Right cardiac atrium (tissue), 5 donors: ENCODE data around the gene PLEKHM1. TPM values are rescaled to one million over a fixed set of nuclear protein-coding genes. Genes with fewer than 3 reads are reported as not detected.

Experiments used
- ATAC-seq, 2 donors: fragments of 200-7000 bp; cut with Tn5 transposase; one replicate each; pipeline versions ENCODE4 v1.8.0 to v1.9.1; 2020; ENCODE audit warnings: moderate library complexity in 2 of 2, mild to moderate bottlenecking in 1 of 2
- DNase-seq, 3 donors: peaks; one replicate each; pipeline ENCODE4 v3.0.0-alpha.2; 2020
- H3K27ac ChIP-seq: one replicate; pipeline ENCODE4 v1.5.1; 2013; ENCODE audit warnings: mild to moderate bottlenecking, low read length, control low read depth, moderate library complexity
- H3K27me3 ChIP-seq: one replicate; pipeline ENCODE4 v1.6.1; 2013; ENCODE audit not compliant: control insufficient read depth, insufficient read depth
- H3K4me1 ChIP-seq: one replicate; pipeline ENCODE4 v1.6.1; 2013; ENCODE audit warnings: low read length; ENCODE audit not compliant: control insufficient read depth, insufficient read depth
- H3K4me3 ChIP-seq: one replicate; pipeline ENCODE4 v1.5.1; 2013; ENCODE audit warnings: low read length, control low read depth
- H3K9me3 ChIP-seq: one replicate; pipeline ENCODE4 v1.6.1; 2013; ENCODE audit warnings: low read length; ENCODE audit not compliant: control insufficient read depth
- WGBS: extraction: QIAGEN DNeasy Blood & Tissue Kit; methylation state at CpG from one replicate; pipeline ENCODE4 v1.1.7; 2013; 5-methylcytosine and 5-hydroxymethylcytosine counted together
- intact Hi-C, 4 donors: fragments of 100-400 bp; cut with DNase I; formaldehyde crosslinking; loops; one replicate each; pipeline versions ENCODE4 v1.11.0 to v1.14.0; 2022 to 2023
- polyA plus RNA-seq: library from polyadenylated mRNA; stranded (reverse); fragments of 200-250 nt; gene quantifications from one replicate; pipeline ENCODE4 v1.2.3, GENCODE V29; 2013
- total RNA-seq, 4 donors: library from RNA; stranded (reverse); fragmentation: NEBNext Ultra II Directional; extraction: Animal tissue kit (Norgen Biotek cat#: 25700); gene quantifications; one replicate each; pipeline ENCODE4 v1.2.1, GENCODE V29; 2021
- donor health status: healthy with polysubstance abuse.
- donor health status: DM: no; HTN: yes; CAD: no.
- donor health status: DM: no; HTN: no; CAD: no.
- donor health status: DM: no; HTN: yes; CAD: no; lungs with severe emphysema.
- donor health status: DM: yes; HTN: yes; CAD: no.

PLEKHM1 gene
- total and polyA plus RNA-seq, 5 donors: 11.9 to 31.0 (median 28.5) TPM

DNA sequence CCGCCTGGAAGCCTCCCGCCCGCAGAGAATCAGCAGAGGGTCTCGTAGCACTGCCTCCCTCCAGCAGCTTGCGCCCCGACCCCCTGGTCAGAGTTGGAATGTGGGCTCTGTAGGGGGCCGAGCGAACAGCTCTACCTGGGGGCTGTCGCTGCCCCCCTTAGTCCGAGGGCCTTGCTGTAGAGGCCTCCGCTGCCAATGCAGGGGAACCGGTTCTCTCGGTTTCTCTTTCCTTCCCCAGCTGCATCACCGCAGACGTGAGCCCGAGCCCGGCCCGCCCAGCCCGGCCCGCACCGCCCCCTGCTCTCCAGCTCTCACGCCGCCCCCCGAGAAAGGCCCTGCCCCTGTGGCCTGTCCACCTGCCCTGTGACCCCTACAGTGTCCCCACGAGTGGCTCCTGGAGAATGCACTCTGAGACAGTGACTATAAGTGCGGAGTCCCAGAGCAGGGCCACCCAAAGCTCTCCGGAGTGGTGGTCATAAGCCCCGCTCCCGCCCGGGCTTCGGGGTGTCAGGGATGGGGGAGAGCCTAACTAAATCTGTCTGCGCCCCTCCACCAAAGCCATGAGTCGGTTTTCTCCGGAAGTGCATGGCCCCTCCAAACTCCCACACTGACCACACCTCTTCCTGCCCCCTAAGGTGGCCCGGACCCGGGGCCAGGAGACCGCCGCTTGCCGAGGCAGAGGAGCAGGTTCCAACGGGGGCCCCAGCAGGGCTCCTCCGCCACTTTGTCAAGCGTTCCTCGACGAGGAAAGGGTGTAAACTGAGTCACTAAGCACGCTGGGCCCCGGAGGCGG lies 59.6 kb downstream of the PLEKHM1 start:
- intact Hi-C loops: no loop called here
- Histone ChIP-seq H3K4me3 (peak overlapping the region; percentile 50), H3K27ac (no peak overlapping the region), H3K27me3 (no peaks in the 10 kb centered on the region), H3K4me1 (peaks cover 2% of the 10 kb centered on the region), H3K9me3 (no peaks in the 10 kb centered on the region)
- ATAC-seq (no peak), DNase-seq (peak in 1 of 3 donors; percentile 66)
- WGBS: 18% methylated on average over 47 of the region's 47 CpGs

DNA sequence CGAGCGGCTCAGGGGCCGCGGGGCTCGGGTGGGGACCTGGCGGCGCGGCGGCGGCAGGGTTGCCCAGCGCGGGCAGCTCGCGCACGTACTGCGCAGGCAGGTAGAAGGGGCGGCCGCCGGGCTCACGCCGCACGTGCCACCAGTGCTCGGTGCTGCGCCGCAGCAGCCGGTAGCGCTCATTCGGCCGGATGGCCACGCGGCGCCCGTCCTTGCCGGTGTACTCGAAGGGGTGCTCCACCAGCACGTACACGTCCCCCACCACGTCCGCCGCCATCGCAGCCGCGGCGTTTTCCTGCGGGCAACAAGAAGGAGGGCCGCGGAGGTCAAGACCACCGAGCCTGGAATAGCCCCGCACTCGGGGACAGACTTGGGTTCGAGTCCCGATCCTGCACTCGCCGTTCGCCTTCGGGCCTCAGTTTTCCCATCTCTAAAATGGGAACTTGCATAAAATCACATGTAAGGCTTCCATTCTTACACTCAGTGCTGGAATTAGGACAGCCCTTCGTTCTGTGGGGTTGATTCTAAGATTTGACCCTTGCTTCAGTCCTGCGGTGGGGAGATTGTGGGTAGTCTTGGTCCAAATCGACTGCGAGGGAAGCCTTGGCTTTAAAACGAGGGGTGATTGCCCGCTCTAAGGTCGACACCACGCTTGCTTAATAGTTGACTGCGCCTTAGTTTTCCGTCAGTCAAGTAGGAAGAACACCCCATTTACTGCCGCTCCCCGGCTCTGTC lies 60.3 kb downstream of the PLEKHM1 start:
- no peaks in the 10 kb centered on the region for H3K27me3 ChIP-seq
- DNase-seq (peak in 2 of 3 donors; percentile 51 to 72), ATAC-seq (no peak)
- no peaks in the 10 kb centered on the region for H3K9me3 ChIP-seq
- no peak overlapping the region for H3K27ac ChIP-seq
- WGBS: 40% methylated on average over 68 of the region's 68 CpGs
- peaks cover 2% of the 10 kb centered on the region for H3K4me1 ChIP-seq
- intact Hi-C loops: no loop called here
- H3K4me3 ChIP-seq: no peak overlapping the region

DNA sequence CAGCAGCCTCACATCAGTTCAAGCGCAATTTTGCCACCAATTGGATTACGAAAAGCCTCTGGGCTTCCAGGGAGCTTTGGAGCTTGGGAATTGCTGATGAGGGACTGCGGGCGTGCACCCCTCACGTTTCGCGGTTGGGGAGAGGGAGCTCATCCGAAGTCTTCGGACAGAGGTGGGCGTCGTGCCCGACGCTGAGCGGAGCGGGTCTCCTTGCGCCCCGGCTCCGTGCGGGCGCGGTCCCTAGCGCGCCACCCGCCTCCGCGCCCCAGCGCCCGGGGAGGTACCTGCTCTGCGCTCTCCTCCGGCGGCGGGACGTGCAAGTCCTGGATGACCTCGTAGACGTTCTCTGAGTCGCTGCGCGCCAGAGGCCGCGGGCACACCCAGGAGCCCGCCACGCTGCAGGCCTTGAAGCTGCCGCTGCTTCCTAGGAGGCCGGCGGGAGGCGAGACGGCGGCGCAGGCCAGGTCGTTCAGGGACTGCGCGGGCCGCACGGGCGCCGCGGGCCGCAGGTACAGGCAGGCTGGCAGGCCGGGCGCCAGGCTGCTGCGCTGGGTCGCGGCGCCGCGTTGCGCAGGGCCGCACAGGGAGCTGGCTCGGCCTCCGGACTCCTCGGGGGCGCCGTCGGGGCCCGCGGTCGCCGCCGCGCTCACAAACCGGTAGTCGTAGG lies 61.0 kb downstream of the PLEKHM1 start:
- DNase-seq (peak in 1 of 3 donors; percentile 54), ATAC-seq (no peak)
- H3K4me3 ChIP-seq: no peak overlapping the region
- peaks cover 2% of the 10 kb centered on the region for H3K4me1 ChIP-seq
- intact Hi-C loops: no loop called here
- H3K27ac ChIP-seq: no peak overlapping the region
- no peaks in the 10 kb centered on the region for H3K27me3 ChIP-seq
- no peaks in the 10 kb centered on the region for H3K9me3 ChIP-seq
- 38% methylated on average over 82 of the region's 82 CpGs for WGBS

DNA sequence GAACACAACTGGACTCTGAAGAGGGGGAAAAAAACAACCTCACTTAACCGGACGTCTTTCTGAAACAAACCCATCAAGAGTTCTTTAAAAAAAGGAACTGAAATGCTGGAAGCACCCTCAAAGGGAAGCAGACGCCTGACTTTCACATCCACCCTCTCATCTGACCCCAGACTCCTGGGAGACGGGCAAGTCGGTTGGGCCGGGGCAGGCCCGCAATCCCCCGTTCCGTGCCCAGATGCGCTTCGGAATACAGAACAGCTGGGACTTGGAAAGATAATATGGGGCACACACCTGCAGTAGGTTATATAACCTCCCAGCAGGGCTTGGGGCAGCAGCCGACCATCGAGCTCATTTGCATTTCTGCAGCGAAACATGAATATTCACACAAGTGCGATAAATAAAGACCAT lies 61.6 kb downstream of the PLEKHM1 start:
- Histone ChIP-seq H3K27me3 (no peaks in the 10 kb centered on the region), H3K9me3 (no peaks in the 10 kb centered on the region), H3K27ac (no peak overlapping the region), H3K4me3 (no peak overlapping the region), H3K4me1 (peaks cover 2% of the 10 kb centered on the region)
- WGBS: 34% methylated on average over 15 of the region's 15 CpGs
- ATAC-seq: no peak
- peak in 1 of 3 donors; percentile 32 for DNase-seq
- intact Hi-C loops: no loop called here

DNA sequence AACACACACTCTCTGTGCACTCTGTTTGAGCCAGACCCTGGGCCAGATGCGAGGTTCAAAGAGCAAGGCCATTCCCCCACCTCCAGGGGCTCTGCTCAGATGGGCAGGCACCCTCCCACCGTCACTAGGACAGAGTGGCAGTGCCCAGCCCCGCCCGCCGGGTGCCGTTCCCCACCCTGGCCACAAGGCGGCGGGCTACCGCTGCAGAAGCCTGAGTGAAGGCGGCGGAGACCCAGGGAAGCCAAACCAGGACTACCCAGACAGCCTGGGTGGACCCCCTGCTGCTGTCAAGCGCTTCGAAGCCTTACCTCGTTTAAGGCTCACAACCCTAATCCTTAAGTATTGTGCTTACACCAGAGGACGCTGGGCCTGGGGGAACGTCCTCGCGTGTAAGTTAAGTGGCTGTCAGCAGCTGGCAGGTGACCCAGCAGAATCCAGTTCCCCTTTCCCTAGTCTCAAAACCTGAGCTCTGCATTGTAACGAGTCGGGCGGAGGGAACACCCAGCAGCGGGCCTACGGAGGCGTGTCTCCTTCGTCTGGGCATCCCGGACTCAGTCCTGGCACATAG lies 62.4 kb downstream of the PLEKHM1 start:
- no peaks in the 10 kb centered on the region for H3K4me1 ChIP-seq
- intact Hi-C loops: no loop called here
- H3K27me3 ChIP-seq: no peaks in the 10 kb centered on the region
- ATAC-seq: peak; percentile 52 to 58
- H3K9me3 ChIP-seq: no peaks in the 10 kb centered on the region
- DNase-seq: peak; percentile 70 to 90 (median 89)
- H3K27ac ChIP-seq: no peak overlapping the region
- WGBS: 10% methylated on average over 26 of the region's 26 CpGs
- H3K4me3 ChIP-seq: no peak overlapping the region

DNA sequence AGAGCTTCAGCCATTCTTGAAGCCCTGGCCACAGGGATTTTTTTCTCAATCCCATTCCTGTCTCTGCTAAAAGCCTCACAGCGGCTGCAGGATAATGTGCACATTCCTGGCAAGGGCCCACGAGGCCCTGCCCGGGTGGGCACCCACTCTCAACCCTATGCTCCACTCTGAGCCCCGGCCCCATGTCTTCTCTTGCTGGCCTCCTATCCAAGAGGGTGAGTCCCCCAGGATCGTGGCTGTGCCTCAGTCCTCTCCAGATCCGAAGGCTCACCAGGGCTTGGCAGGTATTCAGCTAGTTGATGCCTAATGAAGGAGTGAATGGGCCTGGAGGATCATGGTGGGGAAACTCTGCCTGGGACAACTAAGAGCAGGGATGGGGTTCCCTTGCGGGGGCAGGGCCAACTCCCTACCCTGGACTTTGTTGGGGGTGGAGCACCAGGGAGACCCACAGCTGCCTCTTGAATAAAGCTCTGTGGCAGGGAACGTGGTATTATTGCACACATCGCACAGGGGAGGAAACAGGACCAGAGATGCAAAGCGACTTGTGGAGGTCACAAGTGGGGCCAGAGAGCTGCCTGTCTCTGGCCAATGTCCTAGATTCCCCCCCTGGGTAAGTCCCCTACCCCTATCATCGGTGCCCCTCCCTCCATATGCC lies 63.2 kb downstream of the PLEKHM1 start:
- Histone ChIP-seq H3K4me1 (no peaks in the 10 kb centered on the region), H3K27ac (no peak overlapping the region), H3K4me3 (no peak overlapping the region), H3K27me3 (no peaks in the 10 kb centered on the region), H3K9me3 (no peaks in the 10 kb centered on the region)
- intact Hi-C loops: no loop called here
- ATAC-seq (no peak), DNase-seq (peak in 2 of 3 donors; percentile 40 to 43)
- 85% methylated on average over 11 of the region's 11 CpGs for WGBS

DNA sequence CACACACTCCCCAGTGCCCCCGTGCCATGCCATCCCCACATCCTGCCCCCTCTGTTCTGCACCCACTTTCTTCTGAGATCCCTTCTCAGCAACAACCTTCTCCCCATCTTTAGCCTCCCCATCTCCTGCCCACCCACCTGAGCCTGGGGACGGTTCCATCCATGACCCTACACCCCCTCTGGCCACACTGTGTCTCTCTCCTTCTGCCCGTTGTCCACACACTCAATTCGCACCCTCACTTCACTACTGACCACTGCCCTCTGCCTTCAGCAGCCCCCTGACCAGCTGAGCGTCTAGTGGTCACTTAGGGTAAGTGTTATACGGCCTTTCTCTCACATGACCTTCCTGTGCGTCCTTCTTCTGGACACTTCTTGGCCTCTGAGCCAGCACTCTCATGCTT lies 64.0 kb downstream of the PLEKHM1 start:
- H3K27me3 ChIP-seq: no peaks in the 10 kb centered on the region

DNA sequence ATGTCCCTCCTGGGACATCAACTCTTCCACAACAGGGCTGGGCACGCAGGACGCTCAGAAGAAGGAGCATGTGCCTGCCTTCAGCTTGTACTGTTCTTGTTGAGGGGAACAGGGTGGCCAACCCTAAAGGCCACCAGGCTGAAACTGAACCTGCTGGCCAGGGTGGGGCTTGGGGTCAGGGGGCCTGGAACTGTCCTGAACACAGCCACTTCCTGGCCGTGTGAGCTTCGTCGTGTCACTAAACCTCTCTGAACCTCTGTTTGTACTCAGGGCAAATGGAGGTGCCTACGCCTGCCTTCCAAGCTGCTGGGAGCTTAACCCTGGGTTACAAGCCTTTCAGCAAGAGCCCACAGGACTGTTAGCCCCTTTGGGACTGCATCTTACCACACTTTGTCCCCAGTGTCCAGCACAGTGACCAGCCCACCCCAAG lies 64.5 kb downstream of the PLEKHM1 start:
- no peak overlapping the region for H3K27ac ChIP-seq
- no peak for ATAC-seq
- no peak overlapping the region for H3K4me3 ChIP-seq
- WGBS: 74% methylated on average over 6 of the region's 6 CpGs
- H3K4me1 ChIP-seq: no peaks in the 10 kb centered on the region
- H3K9me3 ChIP-seq: no peaks in the 10 kb centered on the region
- no peak for DNase-seq
- intact Hi-C loops: no loop called here
- no peaks in the 10 kb centered on the region for H3K27me3 ChIP-seq

More for the DNA sequence above, 64.0 kb downstream of the PLEKHM1 start:
- intact Hi-C loops: no loop called here
- H3K4me1 ChIP-seq: no peaks in the 10 kb centered on the region
- peak in 2 of 3 donors; percentile 13 to 14 for DNase-seq
- no peak overlapping the region for H3K27ac ChIP-seq
- ATAC-seq: no peak
- no peak overlapping the region for H3K4me3 ChIP-seq
- 75% methylated on average over 7 of the region's 7 CpGs for WGBS
- no peaks in the 10 kb centered on the region for H3K9me3 ChIP-seq

DNA sequence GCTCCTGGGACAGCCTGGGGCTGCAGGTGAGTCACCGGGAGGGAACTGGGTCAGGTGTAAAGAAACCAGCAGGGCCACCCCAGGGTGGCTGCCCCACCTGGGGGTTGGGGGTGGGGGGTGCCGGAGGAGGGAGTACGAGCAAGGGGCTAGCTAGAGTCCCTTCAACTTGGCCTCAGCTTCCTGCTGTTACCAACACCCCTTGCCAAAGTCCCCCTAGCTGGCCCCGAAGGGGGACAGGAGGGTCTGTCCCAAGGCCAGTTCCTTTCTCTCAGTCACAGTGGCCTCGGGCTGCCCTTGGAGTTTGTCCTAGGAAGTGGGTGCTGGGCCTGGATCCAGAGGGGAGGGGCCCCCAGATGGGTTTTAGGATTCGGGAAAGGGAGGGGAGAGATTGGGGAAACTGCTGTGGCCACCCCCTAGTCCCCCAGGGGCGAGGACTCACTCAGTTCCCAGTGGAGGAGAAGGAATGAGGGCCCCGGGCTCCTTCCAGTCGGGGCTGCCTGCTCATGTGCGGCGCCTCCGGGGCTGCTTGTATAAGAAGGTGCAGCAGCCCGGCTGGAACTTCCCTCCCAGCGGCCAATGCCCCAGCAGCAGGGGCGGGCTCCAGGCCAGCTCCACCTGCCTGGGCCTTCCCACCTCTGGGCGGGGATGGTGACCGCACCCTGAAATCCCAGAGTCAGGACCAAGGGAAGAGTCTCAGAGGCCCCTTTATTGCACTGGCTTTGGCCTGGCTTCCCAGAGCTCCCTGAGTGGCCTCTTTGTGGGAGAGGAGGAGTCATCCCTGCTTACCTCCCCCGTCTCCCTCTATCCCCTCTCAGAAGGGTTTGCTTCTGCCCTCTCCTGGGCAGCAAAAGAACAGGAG lies 65.2 kb downstream of the PLEKHM1 start:
- WGBS: 33% methylated on average over 18 of the region's 18 CpGs
- H3K4me1 ChIP-seq: no peaks in the 10 kb centered on the region
- H3K9me3 ChIP-seq: no peaks in the 10 kb centered on the region
- H3K27me3 ChIP-seq: no peaks in the 10 kb centered on the region
- H3K27ac ChIP-seq: peak overlapping the region; percentile 85
- DNase-seq: peak in 2 of 3 donors; percentile 77 to 79
- ATAC-seq: peak; percentile 67 to 78
- intact Hi-C loops: no loop called here
- peak overlapping the region; percentile 29 for H3K4me3 ChIP-seq

DNA sequence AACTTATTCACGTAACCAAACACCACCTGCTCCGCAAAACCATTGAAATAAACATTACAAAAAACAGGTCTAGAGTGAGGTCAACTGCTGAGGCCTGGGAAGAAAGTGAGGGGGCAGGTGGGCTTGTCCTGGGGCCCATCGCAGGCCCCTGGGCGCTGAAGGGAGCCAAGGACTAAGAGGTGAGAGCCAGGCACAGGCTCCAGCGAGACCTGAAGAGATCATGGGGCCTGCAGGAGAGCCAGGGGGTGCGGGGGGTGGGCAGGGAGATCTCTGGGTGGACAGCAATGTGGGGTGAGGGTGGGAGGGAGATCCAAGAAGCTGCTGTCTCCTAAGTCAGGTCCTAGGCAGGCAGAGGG lies 65.8 kb downstream of the PLEKHM1 start:
- ATAC-seq: no peak
- peak in 1 of 3 donors; percentile 32 for DNase-seq
- no peaks in the 10 kb centered on the region for H3K4me1 ChIP-seq
- H3K9me3 ChIP-seq: no peaks in the 10 kb centered on the region
- H3K27me3 ChIP-seq: no peaks in the 10 kb centered on the region
- 88% methylated on average over 6 of the region's 6 CpGs for WGBS
- peak overlapping the region; percentile 85 for H3K27ac ChIP-seq
- H3K4me3 ChIP-seq: peak overlapping the region; percentile 29
- intact Hi-C loops: no loop called here
